ENCODE data around the gene TMEM132D.

DNA sequence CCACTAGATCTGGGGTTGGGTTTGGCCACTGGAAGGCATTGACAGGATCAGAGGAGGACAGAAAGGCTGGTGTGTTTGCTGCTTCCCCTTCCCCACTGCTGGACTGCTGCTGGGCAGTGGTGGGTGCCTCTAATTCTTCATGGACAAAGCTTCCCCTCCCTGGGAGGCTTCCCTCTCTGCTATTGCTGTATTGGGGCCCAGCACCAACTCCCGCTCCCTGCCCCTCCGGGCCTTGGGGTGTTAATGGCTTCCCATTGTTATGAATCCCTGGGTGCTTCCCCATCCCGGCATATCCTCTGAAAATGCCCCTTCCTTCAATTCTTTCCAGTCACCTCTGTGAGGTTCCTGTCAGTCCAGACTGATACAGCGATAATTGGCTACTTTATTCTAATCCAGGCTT lies 740.4 kb downstream of the TMEM132D start:
- no peak for TF ChIP-seq CTCF (conservative IDR thresholded peaks at IDR 0.05; ENCODE audit: low read depth, low read length)
- TF ChIP-seq SMC3 (IDR thresholded peaks at IDR 0.05; ENCODE audit: low read depth, low read length), result no peak
- no peak for TF ChIP-seq POLR2A (IDR thresholded peaks at IDR 0.05; ENCODE audit: low read depth, low read length)
- no peak for TF ChIP-seq RAD21 (IDR thresholded peaks at IDR 0.05; ENCODE audit: low read length)
- no peak for TF ChIP-seq CEBPB (IDR thresholded peaks at IDR 0.05; ENCODE audit: low read depth, low read length)
- no peak for TF ChIP-seq MAFK (IDR thresholded peaks at IDR 0.05; ENCODE audit: low read depth, low read length)
- no peak for TF ChIP-seq RCOR1 (IDR thresholded peaks at IDR 0.05; ENCODE audit: insufficient replicate concordance, low read length)
- no peak for TF ChIP-seq MAZ (IDR thresholded peaks at IDR 0.05; ENCODE audit: borderline replicate concordance, low read depth, low read length)
- no peak for TF ChIP-seq RFX5 (IDR thresholded peaks at IDR 0.05; ENCODE audit: low read depth, low read length)
- no peak for TF ChIP-seq ELK1 (IDR thresholded peaks at IDR 0.05; ENCODE audit: borderline replicate concordance, low read depth, low read length)
- TF ChIP-seq MXI1 (IDR thresholded peaks at IDR 0.05; ENCODE audit: borderline replicate concordance, low read depth, low read length), result no peak
- TF ChIP-seq, protein P1, sequence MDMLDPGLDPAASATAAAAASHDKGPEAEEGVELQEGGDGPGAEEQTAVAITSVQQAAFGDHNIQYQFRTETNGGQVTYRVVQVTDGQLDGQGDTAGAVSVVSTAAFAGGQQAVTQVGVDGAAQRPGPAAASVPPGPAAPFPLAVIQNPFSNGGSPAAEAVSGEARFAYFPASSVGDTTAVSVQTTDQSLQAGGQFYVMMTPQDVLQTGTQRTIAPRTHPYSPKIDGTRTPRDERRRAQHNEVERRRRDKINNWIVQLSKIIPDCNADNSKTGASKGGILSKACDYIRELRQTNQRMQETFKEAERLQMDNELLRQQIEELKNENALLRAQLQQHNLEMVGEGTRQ (IDR thresholded peaks at IDR 0.05; ENCODE audit: low read depth, low read length), result no peak
- no peak for TF ChIP-seq NFE2L2 (IDR thresholded peaks at IDR 0.05; ENCODE audit: low read depth, low read length)
- TF ChIP-seq CHD1 (IDR thresholded peaks at IDR 0.05; ENCODE audit: low read depth, low read length), result no peak
